Measurements from ENCODE around the gene BBOX1.

DNA sequence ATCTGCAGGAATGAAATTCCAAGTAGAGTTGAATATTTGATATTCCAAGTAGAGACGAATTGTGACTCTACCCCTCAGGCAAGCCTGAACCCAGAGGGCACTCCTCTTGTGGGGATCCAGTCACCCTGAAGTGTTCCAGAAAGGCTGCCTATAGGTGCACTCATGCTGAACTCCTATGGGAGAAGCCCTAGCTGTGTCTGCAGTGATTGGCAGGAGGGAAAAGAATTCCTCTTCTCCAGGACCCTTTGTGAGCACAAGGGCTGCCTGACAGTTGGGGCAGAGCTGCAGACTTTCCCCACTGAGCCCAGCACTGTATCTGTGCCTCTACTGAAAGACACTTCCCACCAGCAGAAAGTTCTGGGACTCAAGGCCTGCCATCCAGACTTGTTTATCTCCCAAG, 35.0 kb downstream of the BBOX1 start:
- TF ChIP-seq POLR2AphosphoS5 (IDR thresholded peaks at IDR 0.05; ENCODE audit: borderline replicate concordance, low read depth, low read length): no peak
- TF ChIP-seq EZH2 (IDR thresholded peaks at IDR 0.05): no peak
- no peak for TF ChIP-seq FOXP2 (optimal IDR thresholded peaks at IDR 0.05; ENCODE audit: control extremely low read depth, extremely low read length, insufficient read depth)
